HG03342 (cell line): Measurements from ENCODE around the gene MB.

Experiments used
- ATAC-seq: cut with Tn5 transposase; IDR thresholded peaks from one replicate; pipeline ENCODE4 v1.9.1; 2021; ENCODE audit warnings: mild to moderate bottlenecking, moderate library complexity; ENCODE audit not compliant: unreplicated experiment

Gene MB

DNA sequence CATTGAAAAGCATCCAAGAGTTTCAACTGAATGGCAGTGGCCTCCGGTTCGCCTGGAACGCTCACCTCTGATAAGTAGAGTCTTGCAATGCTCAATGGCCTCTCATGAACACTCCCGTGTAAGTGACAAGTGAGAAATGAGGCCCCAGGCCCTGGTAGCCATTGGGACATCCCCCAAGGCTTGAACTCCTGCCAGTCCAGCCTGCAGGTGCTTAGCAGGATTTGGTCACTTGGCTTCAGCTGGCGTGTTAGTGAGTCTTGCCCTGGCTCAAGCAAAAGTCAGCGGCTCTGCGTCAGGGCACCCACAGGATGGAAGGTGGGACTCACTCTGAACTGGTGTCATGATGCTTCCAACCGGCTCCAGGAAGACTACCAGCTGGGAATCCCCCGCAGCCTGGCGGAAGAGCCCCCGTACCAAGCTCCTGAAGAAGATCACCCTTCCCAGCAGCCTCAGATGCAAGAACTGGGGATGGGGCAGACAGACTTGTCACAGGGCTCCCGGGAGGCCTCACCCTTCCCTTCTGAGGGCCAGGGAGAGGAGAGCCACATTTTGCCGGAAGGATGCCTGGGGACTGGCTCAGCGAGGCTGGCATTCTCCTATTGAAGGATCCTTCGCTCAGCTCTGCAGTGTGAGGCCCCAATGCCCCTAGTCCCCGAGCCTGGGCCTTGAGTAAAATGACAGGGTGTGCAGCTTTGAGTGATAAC is 19.3 kb downstream of the MB start:
- ATAC-seq: no peak

DNA sequence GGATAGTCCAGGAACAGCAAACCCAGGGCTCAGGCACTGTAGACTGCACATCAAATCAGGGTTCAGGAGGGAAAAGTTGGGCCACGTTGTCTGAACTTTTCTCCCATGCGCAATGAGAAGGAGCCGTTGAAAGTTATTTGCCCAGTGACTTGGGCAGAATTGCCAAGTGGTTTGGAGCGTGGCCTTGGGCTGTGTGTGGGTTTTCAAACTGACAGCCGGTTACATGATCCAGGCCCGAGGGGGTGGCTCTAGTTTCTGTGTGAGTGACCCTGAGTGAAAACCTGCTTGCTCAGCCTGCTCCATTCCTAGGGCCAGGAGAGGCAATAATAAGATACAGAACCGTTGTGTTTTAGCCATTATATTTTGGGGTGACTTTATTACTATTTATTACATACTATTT is 20.3 kb downstream of the MB start:
- no peak for ATAC-seq

DNA sequence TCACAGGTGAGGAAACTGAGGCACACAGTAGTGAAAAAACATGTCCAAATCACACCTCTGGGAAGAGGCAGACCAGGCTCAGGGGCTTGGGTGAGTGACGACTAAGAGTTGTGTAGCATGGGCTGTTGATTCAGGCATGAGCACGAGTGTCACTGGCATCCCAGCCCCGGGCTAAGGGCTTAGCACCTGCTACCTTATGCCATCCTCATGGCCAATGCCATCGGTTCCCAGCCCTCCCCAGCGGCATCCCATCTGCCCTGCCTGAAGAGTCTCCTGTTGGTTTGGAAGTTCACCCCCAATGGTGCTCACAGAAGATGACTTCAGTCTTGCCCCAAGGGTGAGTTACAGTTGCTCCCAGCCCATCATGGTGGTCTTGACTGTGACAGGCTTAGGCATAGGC is 22.4 kb downstream of the MB start:
- ATAC-seq: no peak

DNA sequence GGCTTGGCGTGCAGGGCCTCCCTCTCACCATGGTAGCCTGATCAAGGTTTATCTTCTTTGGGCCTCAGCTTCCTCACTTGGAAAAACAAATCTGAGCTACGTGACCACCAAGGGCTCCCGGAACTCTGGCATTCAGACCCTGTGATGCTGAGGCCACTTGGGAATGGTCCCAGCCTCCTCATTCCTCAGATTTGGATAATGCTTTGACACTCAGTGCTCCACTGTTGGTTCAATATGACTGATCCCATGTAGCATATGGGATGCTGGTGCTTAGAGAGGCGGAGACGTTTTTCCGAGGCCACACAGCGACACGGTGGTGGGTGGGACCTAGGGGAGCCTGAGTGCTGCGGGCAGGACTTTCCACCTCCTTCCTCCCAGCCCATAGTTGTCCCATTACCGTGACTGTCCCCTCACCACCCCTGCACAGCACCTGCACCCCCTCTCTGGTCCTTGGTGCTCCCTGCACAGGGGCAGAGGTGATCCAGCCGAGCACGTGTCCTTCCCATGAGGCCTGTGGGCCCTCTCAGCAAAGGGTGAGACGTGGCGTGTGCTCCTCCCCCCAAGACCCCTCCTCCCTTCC is 23.1 kb downstream of the MB start:
- ATAC-seq: no peak

DNA sequence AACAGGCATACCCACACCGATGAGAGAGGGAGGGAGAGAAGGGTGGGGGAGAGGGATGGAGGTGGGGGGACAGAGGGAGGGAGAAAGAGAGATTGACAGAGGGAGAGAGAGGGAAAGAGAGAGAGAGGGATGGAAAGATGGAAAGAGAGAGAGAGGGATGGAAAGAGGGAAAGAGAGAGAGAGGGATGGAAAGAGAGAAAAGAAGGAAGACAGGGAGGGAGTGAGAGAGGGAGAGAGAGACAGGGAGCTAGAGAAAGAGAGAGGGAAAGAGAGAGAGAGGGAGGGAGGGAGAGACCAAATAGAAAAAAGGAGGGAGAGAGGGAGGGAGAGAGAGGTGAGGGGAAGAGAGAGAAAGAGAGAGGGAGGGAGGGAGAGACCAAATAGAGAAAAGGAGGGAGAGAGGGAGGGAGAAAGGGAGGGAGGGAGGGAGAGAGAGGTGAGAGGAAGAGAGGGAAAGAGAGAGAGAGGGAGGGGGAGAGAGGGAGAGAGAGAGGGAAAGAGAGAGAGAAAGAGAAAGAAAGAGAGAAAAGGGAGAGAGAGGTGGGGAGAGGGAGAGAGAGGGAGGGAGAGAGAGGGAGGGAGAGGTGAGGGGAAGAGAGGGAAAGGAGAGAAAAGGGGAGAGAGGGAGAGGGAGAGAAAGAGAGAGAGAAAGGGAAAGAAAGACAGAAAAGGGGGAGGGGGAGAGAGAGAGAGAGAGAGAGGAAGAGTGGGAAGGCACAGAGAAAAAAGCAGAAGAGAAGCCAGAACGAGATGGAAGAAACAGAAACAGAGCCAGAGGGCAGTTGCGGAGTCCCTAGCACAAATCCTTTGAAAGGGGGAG is 23.8 kb downstream of the MB start:
- no peak for ATAC-seq

DNA sequence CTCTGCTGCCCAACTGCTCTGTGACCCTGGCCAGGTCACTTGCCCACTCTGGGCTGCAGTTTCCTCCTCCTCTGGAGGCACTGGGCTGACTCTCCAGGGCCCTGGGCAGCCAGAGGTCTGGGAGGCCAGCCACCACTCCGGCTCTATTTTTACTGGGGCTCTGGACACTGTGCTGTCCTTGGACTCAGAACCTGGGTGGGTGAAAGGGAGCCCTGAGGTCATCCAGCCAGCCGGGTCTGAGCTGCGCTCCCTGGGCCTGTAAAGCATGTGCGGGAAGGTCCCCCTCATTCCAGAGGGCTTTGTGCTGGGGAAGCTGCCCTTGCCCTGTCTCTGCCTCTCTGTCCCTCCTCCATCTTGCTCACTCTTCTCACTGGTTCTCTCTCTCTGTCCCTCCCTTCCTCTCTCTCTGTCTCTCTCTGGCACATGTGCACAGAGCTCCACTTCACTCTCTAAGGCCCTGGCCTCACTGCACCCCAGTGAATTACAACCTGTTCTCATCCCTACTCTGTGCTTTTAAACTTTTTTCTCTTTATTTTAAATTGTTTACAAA is 24.6 kb downstream of the MB start:
- no peak for ATAC-seq

DNA sequence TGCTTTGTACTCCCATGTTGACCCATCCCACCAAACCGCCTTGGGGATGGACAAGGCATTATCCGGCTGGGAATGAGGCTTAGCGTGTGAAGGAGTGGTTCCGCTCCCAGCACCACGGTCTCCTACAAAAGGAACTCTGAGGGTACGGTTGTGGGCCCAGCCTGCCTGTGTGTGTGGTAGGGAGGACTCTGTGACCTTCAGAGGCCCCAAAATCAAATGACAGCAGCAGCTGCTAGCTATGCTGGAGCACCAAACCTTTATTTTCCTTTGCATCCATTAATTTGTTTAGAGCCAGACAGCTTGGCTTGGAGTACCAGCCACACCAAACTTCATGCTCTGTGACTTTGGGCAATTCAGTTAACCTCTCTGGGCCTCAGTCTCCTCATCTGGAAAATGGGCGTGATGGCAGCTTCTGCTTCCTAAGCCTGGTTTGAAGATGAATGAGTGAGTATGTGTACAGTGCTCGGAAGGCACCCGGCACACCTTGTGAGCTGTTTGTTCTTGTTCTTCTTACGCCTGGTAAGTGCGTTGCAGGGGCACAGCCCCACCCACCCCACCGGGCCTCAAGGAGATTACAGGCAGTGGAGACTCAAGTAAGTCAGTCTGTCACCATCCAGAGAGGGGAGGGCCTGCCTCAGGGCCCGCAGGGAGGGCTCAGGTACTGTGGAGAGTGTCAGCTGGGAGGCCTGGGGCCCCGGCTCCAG is 25.3 kb downstream of the MB start:
- ATAC-seq: no peak

DNA sequence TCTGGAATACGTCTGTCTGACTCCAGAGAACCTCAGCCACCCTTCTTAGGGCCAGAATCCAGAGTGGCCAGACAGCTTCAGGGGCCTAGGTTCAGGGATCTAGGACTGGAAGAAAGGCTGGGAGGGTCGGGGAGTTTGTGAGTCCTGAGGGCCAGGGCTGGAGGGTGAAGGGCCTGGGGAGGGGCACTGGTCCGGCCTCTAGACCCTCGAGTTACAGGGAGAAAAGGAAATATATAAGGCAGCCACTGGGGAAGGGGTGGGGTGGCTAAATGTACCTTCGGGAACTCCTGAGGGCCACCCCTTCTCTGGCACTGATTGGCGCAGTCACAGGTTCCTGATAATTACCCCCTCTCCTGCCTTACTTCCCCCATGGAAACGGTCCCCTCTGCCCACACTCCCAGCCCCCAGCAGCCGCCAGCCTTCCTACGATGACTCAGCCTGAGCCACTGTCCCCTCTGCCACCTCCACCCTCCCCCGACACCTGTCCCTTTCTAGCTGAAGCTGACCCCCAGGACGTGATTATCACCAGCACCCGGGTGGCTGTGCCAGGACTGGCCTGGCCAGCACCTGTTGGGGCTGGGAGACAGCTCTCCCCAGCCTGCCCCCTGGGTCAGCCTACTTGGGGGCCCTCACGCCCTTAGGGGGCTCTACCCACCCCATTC is 26.4 kb downstream of the MB start:
- no peak for ATAC-seq

DNA sequence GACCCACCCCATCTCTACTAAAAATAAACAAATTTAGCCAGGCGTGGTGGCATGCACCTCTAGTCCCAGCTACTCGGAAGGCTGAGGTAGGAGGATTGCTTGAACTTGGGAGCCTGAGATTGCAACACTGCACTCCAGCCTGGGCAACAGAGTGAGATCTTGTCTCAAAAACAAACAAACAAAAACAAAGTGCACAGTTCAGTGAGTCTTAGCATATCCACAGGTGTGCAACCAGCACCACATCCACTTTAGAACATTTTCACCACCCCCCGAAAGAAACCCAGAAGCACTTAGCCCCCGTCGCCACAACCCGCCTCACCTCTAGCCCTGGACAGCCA is 27.4 kb downstream of the MB start:
- no peak for ATAC-seq

DNA sequence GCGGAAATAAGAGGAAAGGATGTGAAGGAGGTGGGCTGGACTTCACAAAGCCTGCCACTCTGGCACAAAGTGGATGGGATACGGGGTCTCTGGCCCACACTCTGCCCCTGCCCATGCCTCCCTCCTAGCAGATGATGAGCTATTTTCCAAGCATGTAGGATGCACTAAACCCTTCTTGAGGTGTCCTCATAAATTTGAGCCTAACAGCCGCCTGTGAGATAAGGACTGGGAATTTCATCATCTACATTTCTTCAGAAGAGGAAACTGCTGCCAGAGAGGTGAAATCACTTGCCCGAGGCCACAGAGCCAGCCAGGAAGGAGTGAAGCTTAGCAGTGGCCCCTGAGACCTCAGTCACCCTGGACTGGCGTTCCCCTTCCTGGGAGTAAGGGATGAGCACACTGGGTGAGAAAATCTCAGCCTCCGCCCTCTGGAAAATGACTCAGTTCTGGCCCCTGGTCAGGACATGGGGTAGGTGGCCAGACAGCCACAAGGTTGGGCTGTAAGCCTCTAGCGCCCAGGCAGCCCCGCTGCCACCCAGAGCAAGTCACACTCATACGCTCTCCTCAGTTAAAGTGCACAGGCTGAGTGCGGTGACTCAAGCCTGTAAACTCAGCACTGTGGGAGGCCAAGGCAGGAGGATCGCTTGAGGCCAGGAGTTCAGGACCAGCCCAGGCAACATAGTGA is 27.9 kb downstream of the MB start:
- ATAC-seq: no peak

DNA sequence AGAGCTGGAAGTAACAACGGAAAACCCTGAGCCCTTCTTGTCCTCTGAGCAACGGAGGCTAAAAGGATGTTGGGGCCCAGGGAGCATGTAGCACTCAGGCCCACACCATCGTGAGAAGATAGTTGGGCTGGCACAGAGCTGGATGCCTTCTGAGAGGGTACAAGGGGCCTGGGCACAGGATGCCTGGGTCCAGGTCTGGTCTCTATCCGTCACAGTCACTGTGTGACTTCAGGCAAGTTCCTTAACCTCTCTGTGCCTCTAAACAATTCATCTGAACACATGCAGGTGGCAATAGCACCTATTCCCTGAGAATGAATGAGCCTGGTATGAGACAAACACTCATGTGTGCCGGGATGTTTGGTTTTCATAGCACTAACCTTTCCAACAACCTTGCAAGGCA is 29.2 kb downstream of the MB start:
- ATAC-seq: no peak

DNA sequence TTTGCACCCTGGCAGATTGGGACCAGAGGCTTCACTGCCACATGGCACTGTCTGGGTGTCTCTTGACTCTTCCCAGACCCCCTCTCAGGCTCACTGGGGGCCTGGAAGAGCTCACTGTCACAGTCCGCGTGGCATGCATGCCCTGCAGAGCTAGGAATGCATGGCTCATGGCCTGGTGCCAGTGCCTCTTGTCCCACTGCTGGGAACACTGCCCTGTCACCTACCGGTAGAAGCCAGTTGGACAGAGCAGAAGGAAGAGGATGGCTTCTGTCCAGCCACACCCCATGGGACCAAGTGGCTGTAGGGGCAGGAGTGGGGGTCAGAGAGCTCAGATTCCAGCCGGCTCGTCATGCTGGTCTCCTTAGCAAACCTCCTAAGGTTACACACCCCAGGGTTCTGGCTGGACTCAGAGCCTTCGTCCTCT is 29.7 kb downstream of the MB start:
- no peak for ATAC-seq

DNA sequence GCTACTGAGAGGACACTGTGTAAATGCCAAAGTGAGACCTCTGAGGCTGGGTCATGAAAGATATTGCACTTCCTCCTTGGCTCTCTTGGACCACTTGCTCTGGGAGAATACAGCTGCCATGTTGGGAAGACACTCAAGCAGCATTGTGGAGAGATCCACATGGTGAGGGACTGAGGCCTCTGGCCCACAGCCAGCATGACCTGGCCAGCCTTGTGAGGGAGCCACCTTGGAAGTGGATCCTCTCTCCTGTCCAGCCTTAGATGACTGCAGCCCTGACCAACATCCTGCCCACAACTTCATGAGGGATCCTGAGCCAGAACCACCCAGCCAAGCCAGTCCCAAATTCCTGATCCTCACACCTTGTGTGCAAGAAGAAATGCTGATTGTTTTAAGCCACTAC is 30.4 kb downstream of the MB start:
- ATAC-seq: no peak

DNA sequence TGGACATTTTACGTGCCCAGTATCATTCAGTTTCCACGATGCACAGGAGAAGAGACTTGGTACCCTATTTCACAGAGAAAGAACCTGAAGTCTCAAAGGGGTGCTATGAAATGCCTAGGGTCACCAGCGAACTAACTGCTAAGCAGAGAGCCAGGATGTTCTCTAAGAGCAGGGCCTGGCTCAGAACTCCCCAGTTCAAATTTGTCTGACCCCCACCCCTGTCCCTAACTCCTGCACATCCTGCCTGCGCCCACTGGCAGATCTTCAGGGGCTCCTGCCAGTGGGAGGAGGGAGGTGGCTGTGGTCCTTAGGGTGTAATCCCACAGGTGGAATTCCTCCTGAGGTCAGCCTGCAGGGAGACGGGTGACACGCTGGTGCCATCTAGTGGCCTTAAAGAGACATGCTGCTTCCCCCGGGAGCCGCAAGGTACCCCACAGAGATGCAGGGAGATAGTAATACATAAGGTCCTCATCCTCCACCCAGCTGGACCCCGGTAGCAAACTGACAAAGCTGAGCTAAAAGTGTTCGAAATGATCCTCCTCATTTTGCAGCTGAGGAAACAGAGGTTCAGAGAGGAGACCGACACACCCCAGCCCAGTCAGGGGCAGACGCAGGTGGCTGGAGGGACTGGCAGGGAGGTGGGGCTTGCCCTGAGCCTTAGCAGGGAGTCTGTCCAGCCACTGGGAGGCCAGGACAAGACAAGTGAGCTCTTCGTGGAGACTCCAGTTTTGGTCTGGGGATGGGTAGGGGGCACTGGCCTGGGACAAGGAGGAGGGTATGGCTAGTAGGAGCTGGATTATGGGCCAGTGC is 34.1 kb downstream of the MB start:
- ATAC-seq: no peak

DNA sequence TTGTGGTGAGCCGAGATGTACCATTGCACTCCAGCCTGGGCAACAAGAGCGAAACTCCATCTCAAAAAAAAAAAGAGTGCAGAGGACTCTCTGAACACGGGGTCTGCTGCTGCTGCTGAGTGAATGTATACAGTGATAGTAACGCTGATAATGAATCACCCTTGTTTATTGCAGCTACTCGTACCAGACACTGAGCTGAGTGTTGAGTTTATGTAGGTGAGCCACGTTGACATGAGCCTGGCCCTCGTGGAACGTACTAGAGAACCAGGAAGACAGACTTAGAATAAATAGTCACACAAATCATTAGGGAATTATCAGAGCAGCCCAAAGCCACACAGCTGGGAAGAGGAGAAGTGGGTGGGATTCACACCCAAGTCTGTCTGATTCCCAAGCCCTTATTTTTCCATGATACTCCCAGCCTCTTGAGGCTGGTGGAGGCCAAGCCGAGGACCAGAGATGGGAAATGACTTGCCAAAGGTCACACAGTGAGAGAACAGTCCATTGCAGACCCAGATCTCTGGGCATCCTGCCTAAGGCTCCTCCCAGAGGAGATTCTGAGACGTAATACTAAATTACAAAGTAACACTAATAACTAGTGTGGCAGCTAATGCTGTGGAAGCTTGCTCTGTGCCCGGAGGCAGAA is 34.8 kb downstream of the MB start:
- ATAC-seq: no peak

DNA sequence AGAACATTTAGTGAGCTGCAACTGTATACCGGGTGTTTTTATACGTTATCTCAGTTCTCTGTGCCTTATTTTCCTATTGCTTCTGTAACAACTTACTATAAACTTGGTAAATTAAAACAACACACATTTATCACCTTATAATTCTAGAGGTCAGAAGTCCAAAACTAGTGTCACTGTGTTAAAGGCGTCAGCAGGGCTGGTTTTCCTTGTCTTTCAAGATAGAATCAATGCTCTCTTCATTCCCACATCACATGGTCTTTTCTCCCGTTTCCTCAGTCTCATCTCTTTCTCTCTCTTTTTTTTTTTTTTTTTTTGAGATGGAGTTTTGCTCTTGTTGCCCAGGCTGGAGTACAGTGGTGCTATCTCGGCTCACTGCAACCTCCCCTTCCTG is 36.1 kb downstream of the MB start:
- ATAC-seq: no peak

DNA sequence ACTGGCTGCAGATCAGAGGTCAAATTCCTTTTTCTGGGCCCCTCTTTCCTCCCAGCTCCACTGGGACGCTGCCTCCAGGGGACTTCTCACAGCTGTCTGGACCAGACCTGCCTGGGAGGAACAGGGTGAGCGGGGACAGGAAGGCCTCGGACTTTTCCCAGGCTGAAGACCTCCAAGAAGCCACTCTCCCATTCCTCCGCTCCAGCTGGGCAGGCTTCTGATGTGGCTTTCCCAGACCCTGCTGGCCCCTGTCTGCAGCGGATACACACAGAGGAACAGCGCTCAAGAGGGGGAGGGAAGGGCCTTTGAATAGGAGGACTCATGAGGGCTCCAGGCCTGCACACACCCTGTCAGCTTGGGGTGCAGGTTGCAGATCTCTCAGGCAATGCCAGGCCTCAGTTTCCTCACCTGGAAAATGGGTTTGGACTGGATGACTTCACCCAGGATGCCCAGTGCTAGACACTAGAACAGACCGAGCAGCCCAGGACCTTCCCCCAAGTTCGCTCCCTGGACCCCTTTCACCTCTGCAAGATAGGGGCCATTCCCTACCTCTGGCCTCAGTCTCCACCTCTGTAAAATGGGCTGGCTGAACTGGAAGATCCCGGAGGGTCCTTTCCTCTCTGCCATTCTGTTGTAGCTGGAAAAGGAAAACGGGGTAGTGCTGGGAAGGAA is 36.6 kb downstream of the MB start:
- ATAC-seq: no peak

DNA sequence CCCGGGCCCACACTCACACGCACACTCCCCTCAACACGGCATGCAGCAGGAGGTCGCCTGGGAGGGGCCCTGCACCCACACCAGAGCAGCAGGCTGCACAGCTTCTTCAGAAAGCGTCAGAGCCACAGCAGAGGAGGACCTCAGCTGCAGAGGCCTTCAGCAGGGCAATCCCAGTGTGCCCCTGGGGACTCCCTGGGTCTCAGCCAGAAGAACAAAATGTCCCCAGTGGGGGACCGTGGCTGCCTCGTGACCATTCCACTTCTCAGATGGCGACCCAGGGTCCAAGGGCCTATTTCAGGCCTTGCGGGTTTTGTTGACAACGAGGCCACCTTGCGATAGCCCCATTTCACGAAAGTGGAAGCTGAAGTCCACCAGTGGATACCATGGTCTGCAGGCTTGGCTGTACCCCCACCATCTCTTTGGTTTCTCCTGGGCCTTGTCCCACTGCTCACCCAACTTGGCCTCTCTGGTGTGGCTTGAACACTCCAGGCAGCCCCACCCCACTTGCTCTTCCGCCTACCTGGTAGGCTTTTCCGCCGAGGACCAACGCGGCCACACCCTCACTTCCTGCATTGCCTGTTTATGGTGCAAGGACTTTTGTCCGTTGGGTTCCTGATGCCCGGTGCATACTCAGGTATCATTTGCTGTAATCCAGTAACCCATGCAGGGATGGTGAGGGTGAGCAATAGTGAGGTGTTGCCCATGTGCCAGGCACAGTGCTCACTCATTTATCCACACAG is 38.1 kb downstream of the MB start:
- no peak for ATAC-seq
